K562 (cell line): ENCODE data around the gene PI4KA. TPM values are rescaled to one million over a fixed set of nuclear protein-coding genes. Genes with fewer than 3 reads are reported as not detected.

Experiments used
- DMBX1 ChIP-seq: fragments of 250-450 bp; sonication (Bioruptor Pico); IDR thresholded peaks from 2 replicates; pipeline ENCODE4 v1.8.0; 2022; ENCODE audit warnings: inconsistent platforms, mild to moderate bottlenecking, moderate library complexity, borderline replicate concordance
- DNMT1 ChIP-seq: fragments of 450-650 bp; IDR thresholded peaks from 2 replicates; pipeline ENCODE4 v1.6.1; 2016; ENCODE audit warnings: antibody characterized with exemption, mild to moderate bottlenecking
- ESRRA ChIP-seq: fragments of 450-650 bp; IDR thresholded peaks from 2 replicates; pipeline ENCODE4 v1.6.1; 2014; ENCODE audit warnings: low read depth, mild to moderate bottlenecking, moderate library complexity, borderline replicate concordance
- FUS ChIP-seq: fragments of 200-400 bp; formaldehyde crosslinking; optimal IDR thresholded peaks from 2 replicates; pipeline ENCODE3; 2017; ENCODE audit warnings: low read depth, low read length
- GTF2E2 ChIP-seq: fragments of 200-800 bp; sonication (Bioruptor generic); IDR thresholded peaks from 2 replicates; pipeline ENCODE4 v1.6.1; 2016; ENCODE audit warnings: missing genetic modification characterization, missing compliant biosample characterization
- MTF1 ChIP-seq: fragments of 250-450 bp; sonication (Bioruptor Pico); IDR thresholded peaks from 2 replicates; pipeline ENCODE4 v1.9.0; 2021; ENCODE audit warnings: moderate library complexity, mild to moderate bottlenecking, inconsistent platforms, borderline replicate concordance
- NR4A1 ChIP-seq, 2 experiments: fragments of 250-450 bp in 1 of 2; fragments of 450-650 bp in 1 of 2; sonication (Bioruptor Pico) in 1 of 2; IDR thresholded peaks; 2 replicates each; pipeline versions ENCODE4 v1.4.0 to v1.6.1; 2016 to 2020; ENCODE audit warnings: mild to moderate bottlenecking in 2 of 2, missing compliant biosample characterization in 1 of 2, missing genetic modification characterization in 1 of 2, moderate library complexity in 1 of 2
- PML ChIP-seq: IDR thresholded peaks from 2 replicates; pipeline ENCODE4 v1.6.1; 2012; ENCODE audit warnings: low read length, inconsistent platforms
- POLR2AphosphoS2 ChIP-seq: IDR thresholded peaks from 2 replicates; pipeline ENCODE4 v1.6.1; 2012; ENCODE audit warnings: low read length, improper control_type of control experiment
- PURB ChIP-seq: sonication (generic); formaldehyde crosslinking; IDR thresholded peaks from 2 replicates; pipeline ENCODE4 v1.9.0; 2021; ENCODE audit warnings: low read depth, mild to moderate bottlenecking, missing genetic modification reagents
- PYGO2 ChIP-seq: fragments of 450-650 bp; IDR thresholded peaks from 2 replicates; pipeline ENCODE4 v1.6.1; 2016; ENCODE audit warnings: mild to moderate bottlenecking, missing genetic modification characterization, moderate library complexity, missing compliant biosample characterization
- SMAD1 ChIP-seq: fragments of 150-350 bp; IDR thresholded peaks from 2 replicates; pipeline ENCODE4 v1.6.1; 2014; ENCODE audit warnings: low read length, low read depth; ENCODE audit not compliant: partially characterized antibody
- SMC3 ChIP-seq: conservative IDR thresholded peaks from 2 replicates; pipeline ENCODE4 v1.6.1; 2011; ENCODE audit warnings: low read depth, low read length, improper control_type of control experiment; ENCODE audit not compliant: insufficient read depth
- YBX1 ChIP-seq: fragments of 450-650 bp; IDR thresholded peaks from 2 replicates; pipeline ENCODE4 v1.7.1; 2016; ENCODE audit warnings: mild to moderate bottlenecking
- ZMIZ1 ChIP-seq, 2 experiments: fragments of 150-350 bp in 1 of 2; IDR thresholded peaks; 2 replicates each; pipeline ENCODE4 v1.6.1; 2012 to 2016; ENCODE audit warnings: low read depth in 2 of 2, low read length in 2 of 2, mild to moderate bottlenecking in 1 of 2, moderate library complexity in 1 of 2
- ZNF316 ChIP-seq: fragments of 450-650 bp; IDR thresholded peaks from 2 replicates; pipeline ENCODE4 v1.6.1; 2016
- ZNF318 ChIP-seq, 2 experiments: fragments of 450-650 bp; IDR thresholded peaks; 2 replicates each; pipeline ENCODE4 v1.6.1; 2016; ENCODE audit warnings: mild to moderate bottlenecking in 2 of 2, borderline replicate concordance in 1 of 2, low read depth in 1 of 2, moderate library complexity in 1 of 2
- polyA plus RNA-seq, 8 experiments: library from polyadenylated mRNA; depleted of rRNA in 4 of 8; stranded (reverse) in 5 of 8; unstranded in 3 of 8; fragments of >200 nt; fragmentation: Nextera tagmentation in 2 of 8; fragmentation: Illumina TruSeq in 1 of 8; extraction: Ambion mirVana in 2 of 8; extraction: Trizol in 1 of 8; gene quantifications; 2 replicates each; pipeline versions ENCODE4 v1.2.1 to v1.2.3, GENCODE V29; 2011 to 2014; ENCODE audit warnings: inconsistent platforms in 1 of 8, missing spikeins in 1 of 8
- total RNA-seq, 7 experiments: library from RNA; depleted of rRNA in 6 of 7; stranded (reverse); fragments of >200 nt in 6 of 7; fragmentation: Illumina TruSeq in 2 of 7; extraction: Trizol in 2 of 7; gene quantifications; 2 replicates each; pipeline versions ENCODE4 v1.2.1 to v1.2.3, GENCODE V29; 2011 to 2021; ENCODE audit warnings: low replicate concordance in 1 of 7

The PI4KA gene
- total and polyA plus RNA-seq, 9 of the 15 experiments (the other 6 are each of a cell fraction or from before 2014, with no cell fraction given) = 7.3 to 187 (median 84.7) TPM

- TF ChIP-seq MTF1 (CRISPR knock-in tag) (no peak), SMAD1 (no peak), PML (0 out of 2 replicates have a peak, but pooled peaks have one; percentile 28), PURB (no peak), DMBX1 (CRISPR knock-in tag) (no peak), ZNF318 (IDR thresholded peaks at IDR 0.05; ENCODE audit: borderline replicate concordance in 1 of 2, low read depth in 1 of 2) (no peak), FUS (no peak), PYGO2 (no peak), GTF2E2 (no peak), NR4A1 (CRISPR knock-in tag; IDR thresholded peaks at IDR 0.05) (no peak), NR4A1 (tag; IDR thresholded peaks at IDR 0.05) (no peak), ESRRA (peak; percentile 48; the same call in 1 of the 2 replicates), SMC3 (peak; percentile 99), ZNF316 (no peak), ZMIZ1 (IDR thresholded peaks at IDR 0.05; ENCODE audit: low read depth in 2 of 2, low read length in 2 of 2) (peak in 1 of 2 experiments; percentile 37; a peak in 1 of 4 replicates), DNMT1 (no peak), POLR2AphosphoS2 (no peak), YBX1 (no peak)
Measured at GRCh38 chr22:20803696-20804324, 54.8 kb downstream of the PI4KA start (continued).
